ENCODE data around the gene DCLK1.

Gene DCLK1

GRCh38 chr13:35744144-35744543 lies 387.0 kb downstream of the DCLK1 start:
- H3K27me3 ChIP-seq (ENCODE audit: control insufficient read depth, insufficient read depth, low read length) = no peaks in the 10 kb centered on the region
- H3K36me3 ChIP-seq (ENCODE audit: control insufficient read depth, low read depth, low read length) = no peaks in the 10 kb centered on the region
- H3K27ac ChIP-seq (ENCODE audit: low read length) = no peak overlapping the region
- no peak overlapping the region for H3K9ac ChIP-seq (ENCODE audit: low read length)
- no peak overlapping the region for H3K4me3 ChIP-seq (ENCODE audit: low read length)
- peaks cover 5% of the 10 kb centered on the region for H3K9me3 ChIP-seq (ENCODE audit: control insufficient read depth, low read depth, low read length)
- no peaks in the 10 kb centered on the region for H3K4me1 ChIP-seq (ENCODE audit: control insufficient read depth, low read depth, low read length)

- no peaks in the 10 kb centered on the region for H3K36me3 ChIP-seq (ENCODE audit: control insufficient read depth, low read depth, low read length)
- no peaks in the 10 kb centered on the region for H3K27me3 ChIP-seq (ENCODE audit: control insufficient read depth, insufficient read depth, low read length)
- H3K9me3 ChIP-seq (ENCODE audit: control insufficient read depth, low read depth, low read length) = peaks cover 5% of the 10 kb centered on the region
- H3K4me3 ChIP-seq (ENCODE audit: low read length) = no peak overlapping the region
- H3K27ac ChIP-seq (ENCODE audit: low read length) = no peak overlapping the region
- no peak overlapping the region for H3K9ac ChIP-seq (ENCODE audit: low read length)
- H3K4me1 ChIP-seq (ENCODE audit: control insufficient read depth, low read depth, low read length) = no peaks in the 10 kb centered on the region
These were observed 388.0 kb downstream of the DCLK1 start for GRCh38 chr13:35743165-35743564.

GRCh38 chr13:35741657-35742056 lies 389.5 kb downstream of the DCLK1 start:
- Histone ChIP-seq H3K36me3 (ENCODE audit: control insufficient read depth, low read depth, low read length) (no peaks in the 10 kb centered on the region), H3K4me3 (ENCODE audit: low read length) (no peak overlapping the region), H3K9ac (ENCODE audit: low read length) (no peak overlapping the region), H3K9me3 (ENCODE audit: control insufficient read depth, low read depth, low read length) (peaks cover 5% of the 10 kb centered on the region), H3K27ac (ENCODE audit: low read length) (no peak overlapping the region), H3K4me1 (ENCODE audit: control insufficient read depth, low read depth, low read length) (no peaks in the 10 kb centered on the region), H3K27me3 (ENCODE audit: control insufficient read depth, insufficient read depth, low read length) (no peaks in the 10 kb centered on the region)

GRCh38 chr13:35736876-35737275 lies 394.3 kb downstream of the DCLK1 start:
- H3K4me3 ChIP-seq (ENCODE audit: low read length) = no peak overlapping the region
- no peak overlapping the region for H3K27ac ChIP-seq (ENCODE audit: low read length)
- no peaks in the 10 kb centered on the region for H3K4me1 ChIP-seq (ENCODE audit: control insufficient read depth, low read depth, low read length)
- H3K27me3 ChIP-seq (ENCODE audit: control insufficient read depth, insufficient read depth, low read length) = no peaks in the 10 kb centered on the region
- H3K9ac ChIP-seq (ENCODE audit: low read length) = no peak overlapping the region
- no peaks in the 10 kb centered on the region for H3K9me3 ChIP-seq (ENCODE audit: control insufficient read depth, low read depth, low read length)
- no peaks in the 10 kb centered on the region for H3K36me3 ChIP-seq (ENCODE audit: control insufficient read depth, low read depth, low read length)

- no peaks in the 10 kb centered on the region for H3K27me3 ChIP-seq (ENCODE audit: control insufficient read depth, insufficient read depth, low read length)
- no peak overlapping the region for H3K27ac ChIP-seq (ENCODE audit: low read length)
- H3K36me3 ChIP-seq (ENCODE audit: control insufficient read depth, low read depth, low read length) = no peaks in the 10 kb centered on the region
- no peaks in the 10 kb centered on the region for H3K9me3 ChIP-seq (ENCODE audit: control insufficient read depth, low read depth, low read length)
- no peak overlapping the region for H3K4me3 ChIP-seq (ENCODE audit: low read length)
- H3K4me1 ChIP-seq (ENCODE audit: control insufficient read depth, low read depth, low read length) = no peaks in the 10 kb centered on the region
- no peak overlapping the region for H3K9ac ChIP-seq (ENCODE audit: low read length)
These were observed 397.4 kb downstream of the DCLK1 start for GRCh38 chr13:35733827-35734226.

GRCh38 chr13:35732565-35732964 lies 398.6 kb downstream of the DCLK1 start:
- no peak overlapping the region for H3K4me3 ChIP-seq (ENCODE audit: low read length)
- H3K36me3 ChIP-seq (ENCODE audit: control insufficient read depth, low read depth, low read length) = no peaks in the 10 kb centered on the region
- no peaks in the 10 kb centered on the region for H3K9me3 ChIP-seq (ENCODE audit: control insufficient read depth, low read depth, low read length)
- no peak overlapping the region for H3K27ac ChIP-seq (ENCODE audit: low read length)
- H3K4me1 ChIP-seq (ENCODE audit: control insufficient read depth, low read depth, low read length) = no peaks in the 10 kb centered on the region
- H3K27me3 ChIP-seq (ENCODE audit: control insufficient read depth, insufficient read depth, low read length) = no peaks in the 10 kb centered on the region
- H3K9ac ChIP-seq (ENCODE audit: low read length) = no peak overlapping the region

GRCh38 chr13:35731471-35731870 lies 399.7 kb downstream of the DCLK1 start:
- H3K4me3 ChIP-seq (ENCODE audit: low read length) = no peak overlapping the region
- no peak overlapping the region for H3K27ac ChIP-seq (ENCODE audit: low read length)
- no peaks in the 10 kb centered on the region for H3K36me3 ChIP-seq (ENCODE audit: control insufficient read depth, low read depth, low read length)
- H3K27me3 ChIP-seq (ENCODE audit: control insufficient read depth, insufficient read depth, low read length) = no peaks in the 10 kb centered on the region
- no peaks in the 10 kb centered on the region for H3K9me3 ChIP-seq (ENCODE audit: control insufficient read depth, low read depth, low read length)
- H3K9ac ChIP-seq (ENCODE audit: low read length) = no peak overlapping the region
- H3K4me1 ChIP-seq (ENCODE audit: control insufficient read depth, low read depth, low read length) = no peaks in the 10 kb centered on the region

GRCh38 chr13:35729926-35730627 lies 401.1 kb downstream of the DCLK1 start:
- H3K9ac ChIP-seq (ENCODE audit: low read length) = no peak overlapping the region
- no peaks in the 10 kb centered on the region for H3K4me1 ChIP-seq (ENCODE audit: control insufficient read depth, low read depth, low read length)
- H3K36me3 ChIP-seq (ENCODE audit: control insufficient read depth, low read depth, low read length) = no peaks in the 10 kb centered on the region
- H3K27me3 ChIP-seq (ENCODE audit: control insufficient read depth, insufficient read depth, low read length) = no peaks in the 10 kb centered on the region
- no peak overlapping the region for H3K27ac ChIP-seq (ENCODE audit: low read length)
- no peaks in the 10 kb centered on the region for H3K9me3 ChIP-seq (ENCODE audit: control insufficient read depth, low read depth, low read length)
- no peak overlapping the region for H3K4me3 ChIP-seq (ENCODE audit: low read length)

GRCh38 chr13:35727881-35728280 lies 403.3 kb downstream of the DCLK1 start:
- Histone ChIP-seq H3K27ac (ENCODE audit: low read length) (no peak overlapping the region), H3K9me3 (ENCODE audit: control insufficient read depth, low read depth, low read length) (no peaks in the 10 kb centered on the region), H3K4me3 (ENCODE audit: low read length) (no peak overlapping the region), H3K36me3 (ENCODE audit: control insufficient read depth, low read depth, low read length) (no peaks in the 10 kb centered on the region), H3K9ac (ENCODE audit: low read length) (no peak overlapping the region), H3K27me3 (ENCODE audit: control insufficient read depth, insufficient read depth, low read length) (no peaks in the 10 kb centered on the region), H3K4me1 (ENCODE audit: control insufficient read depth, low read depth, low read length) (no peaks in the 10 kb centered on the region)

GRCh38 chr13:35724446-35724845 lies 406.7 kb downstream of the DCLK1 start:
- Histone ChIP-seq H3K9me3 (ENCODE audit: control insufficient read depth, low read depth, low read length) (no peaks in the 10 kb centered on the region), H3K4me1 (ENCODE audit: control insufficient read depth, low read depth, low read length) (no peaks in the 10 kb centered on the region), H3K9ac (ENCODE audit: low read length) (no peak overlapping the region), H3K4me3 (ENCODE audit: low read length) (no peak overlapping the region), H3K27me3 (ENCODE audit: control insufficient read depth, insufficient read depth, low read length) (no peaks in the 10 kb centered on the region), H3K27ac (ENCODE audit: low read length) (no peak overlapping the region), H3K36me3 (ENCODE audit: control insufficient read depth, low read depth, low read length) (no peaks in the 10 kb centered on the region)

GRCh38 chr13:35723821-35724220 lies 407.4 kb downstream of the DCLK1 start:
- Histone ChIP-seq H3K27me3 (ENCODE audit: control insufficient read depth, insufficient read depth, low read length) (no peaks in the 10 kb centered on the region), H3K36me3 (ENCODE audit: control insufficient read depth, low read depth, low read length) (no peaks in the 10 kb centered on the region), H3K9me3 (ENCODE audit: control insufficient read depth, low read depth, low read length) (no peaks in the 10 kb centered on the region), H3K9ac (ENCODE audit: low read length) (no peak overlapping the region), H3K4me3 (ENCODE audit: low read length) (no peak overlapping the region), H3K27ac (ENCODE audit: low read length) (no peak overlapping the region), H3K4me1 (ENCODE audit: control insufficient read depth, low read depth, low read length) (no peaks in the 10 kb centered on the region)

- no peak overlapping the region for H3K4me3 ChIP-seq (ENCODE audit: low read length)
- no peak overlapping the region for H3K9ac ChIP-seq (ENCODE audit: low read length)
- H3K27me3 ChIP-seq (ENCODE audit: control insufficient read depth, insufficient read depth, low read length) = no peaks in the 10 kb centered on the region
- no peaks in the 10 kb centered on the region for H3K4me1 ChIP-seq (ENCODE audit: control insufficient read depth, low read depth, low read length)
- no peak overlapping the region for H3K27ac ChIP-seq (ENCODE audit: low read length)
- H3K9me3 ChIP-seq (ENCODE audit: control insufficient read depth, low read depth, low read length) = no peaks in the 10 kb centered on the region
- H3K36me3 ChIP-seq (ENCODE audit: control insufficient read depth, low read depth, low read length) = no peaks in the 10 kb centered on the region
These were observed 408.1 kb downstream of the DCLK1 start for GRCh38 chr13:35723053-35723461.
